Ovary (tissue), 3 donors: ENCODE data around the gene IL17REL.

Experiments
- EP300 ChIP-seq: sonication (generic); formaldehyde crosslinking; IDR thresholded peaks from one replicate; pipeline ENCODE4 v1.6.1; 2017; ENCODE audit warnings: antibody characterized with exemption
- POLR2A ChIP-seq: fragments of 450-650 bp; IDR thresholded peaks from one replicate; pipeline ENCODE4 v1.6.1; 2017; ENCODE audit warnings: antibody characterized with exemption, mild to moderate bottlenecking, moderate library complexity
- TF ChIP-seq, protein P1 (sequence below), 3 donors: fragments of 450-650 bp in 2 of 3; fragments of 200-600 bp in 1 of 3; IDR thresholded peaks; one replicate each; pipeline versions ENCODE4 v1.5.1 to v1.8.0; 2016 to 2022; ENCODE audit warnings: antibody characterized with exemption in 3 of 3, mild to moderate bottlenecking in 1 of 3
- donor health status: DM: no; HTN: no; CAD: no.

GRCh38 chr22:50009251-50009650, 3.3 kb downstream of the IL17REL start:
- TF ChIP-seq, protein P1, sequence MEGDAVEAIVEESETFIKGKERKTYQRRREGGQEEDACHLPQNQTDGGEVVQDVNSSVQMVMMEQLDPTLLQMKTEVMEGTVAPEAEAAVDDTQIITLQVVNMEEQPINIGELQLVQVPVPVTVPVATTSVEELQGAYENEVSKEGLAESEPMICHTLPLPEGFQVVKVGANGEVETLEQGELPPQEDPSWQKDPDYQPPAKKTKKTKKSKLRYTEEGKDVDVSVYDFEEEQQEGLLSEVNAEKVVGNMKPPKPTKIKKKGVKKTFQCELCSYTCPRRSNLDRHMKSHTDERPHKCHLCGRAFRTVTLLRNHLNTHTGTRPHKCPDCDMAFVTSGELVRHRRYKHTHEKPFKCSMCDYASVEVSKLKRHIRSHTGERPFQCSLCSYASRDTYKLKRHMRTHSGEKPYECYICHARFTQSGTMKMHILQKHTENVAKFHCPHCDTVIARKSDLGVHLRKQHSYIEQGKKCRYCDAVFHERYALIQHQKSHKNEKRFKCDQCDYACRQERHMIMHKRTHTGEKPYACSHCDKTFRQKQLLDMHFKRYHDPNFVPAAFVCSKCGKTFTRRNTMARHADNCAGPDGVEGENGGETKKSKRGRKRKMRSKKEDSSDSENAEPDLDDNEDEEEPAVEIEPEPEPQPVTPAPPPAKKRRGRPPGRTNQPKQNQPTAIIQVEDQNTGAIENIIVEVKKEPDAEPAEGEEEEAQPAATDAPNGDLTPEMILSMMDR (IDR thresholded peaks at IDR 0.05): no peak
- no peak for TF ChIP-seq EP300
- TF ChIP-seq POLR2A: no peak
